NB4 (cell line): ENCODE data around the gene PEAK1.

Experiments
- MYC ChIP-seq: IDR thresholded peaks from 2 replicates; pipeline ENCODE4 v1.6.1; 2011; ENCODE audit warnings: low read depth, low read length
- POLR2A ChIP-seq: IDR thresholded peaks from 2 replicates; pipeline ENCODE4 v1.6.1; 2011; ENCODE audit warnings: mild to moderate bottlenecking; ENCODE audit not compliant: insufficient read length; ENCODE audit errors: extremely low read depth
- TF ChIP-seq, protein P1 (sequence below): IDR thresholded peaks from one replicate; pipeline ENCODE4 v1.5.1; 2012; ENCODE audit warnings: low read depth, low read length
- TF ChIP-seq, protein P2 (sequence below): IDR thresholded peaks from 2 replicates; pipeline ENCODE4 v1.6.1; 2011; ENCODE audit warnings: low read depth, low read length

GRCh38 chr15:77145370-77145769 is 274.5 kb downstream of the PEAK1 start:
- TF ChIP-seq, protein P1, sequence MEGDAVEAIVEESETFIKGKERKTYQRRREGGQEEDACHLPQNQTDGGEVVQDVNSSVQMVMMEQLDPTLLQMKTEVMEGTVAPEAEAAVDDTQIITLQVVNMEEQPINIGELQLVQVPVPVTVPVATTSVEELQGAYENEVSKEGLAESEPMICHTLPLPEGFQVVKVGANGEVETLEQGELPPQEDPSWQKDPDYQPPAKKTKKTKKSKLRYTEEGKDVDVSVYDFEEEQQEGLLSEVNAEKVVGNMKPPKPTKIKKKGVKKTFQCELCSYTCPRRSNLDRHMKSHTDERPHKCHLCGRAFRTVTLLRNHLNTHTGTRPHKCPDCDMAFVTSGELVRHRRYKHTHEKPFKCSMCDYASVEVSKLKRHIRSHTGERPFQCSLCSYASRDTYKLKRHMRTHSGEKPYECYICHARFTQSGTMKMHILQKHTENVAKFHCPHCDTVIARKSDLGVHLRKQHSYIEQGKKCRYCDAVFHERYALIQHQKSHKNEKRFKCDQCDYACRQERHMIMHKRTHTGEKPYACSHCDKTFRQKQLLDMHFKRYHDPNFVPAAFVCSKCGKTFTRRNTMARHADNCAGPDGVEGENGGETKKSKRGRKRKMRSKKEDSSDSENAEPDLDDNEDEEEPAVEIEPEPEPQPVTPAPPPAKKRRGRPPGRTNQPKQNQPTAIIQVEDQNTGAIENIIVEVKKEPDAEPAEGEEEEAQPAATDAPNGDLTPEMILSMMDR: no peak
- no peak for TF ChIP-seq MYC
- no peak for TF ChIP-seq POLR2A
- TF ChIP-seq, protein P2, sequence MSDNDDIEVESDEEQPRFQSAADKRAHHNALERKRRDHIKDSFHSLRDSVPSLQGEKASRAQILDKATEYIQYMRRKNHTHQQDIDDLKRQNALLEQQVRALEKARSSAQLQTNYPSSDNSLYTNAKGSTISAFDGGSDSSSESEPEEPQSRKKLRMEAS: no peak
